HCT116 (cell line): ENCODE measurements around the gene ANGPTL8.

Experiments used
- EZH2phosphoT487 ChIP-seq: fragments of 200-600 bp; IDR thresholded peaks from 2 replicates; pipeline ENCODE4 v1.6.1; 2018; ENCODE audit warnings: antibody characterized with exemption, borderline replicate concordance
- POLR2A ChIP-seq: IDR thresholded peaks from 2 replicates; pipeline ENCODE4 v1.7.0; 2011; ENCODE audit warnings: borderline replicate concordance; ENCODE audit not compliant: insufficient read depth, insufficient read length; ENCODE audit errors: extremely low read depth
- POLR2AphosphoS5 ChIP-seq: IDR thresholded peaks from 2 replicates; pipeline ENCODE4 v1.6.1; 2011; ENCODE audit warnings: mild to moderate bottlenecking, low read depth, low read length, moderate library complexity

DNA sequence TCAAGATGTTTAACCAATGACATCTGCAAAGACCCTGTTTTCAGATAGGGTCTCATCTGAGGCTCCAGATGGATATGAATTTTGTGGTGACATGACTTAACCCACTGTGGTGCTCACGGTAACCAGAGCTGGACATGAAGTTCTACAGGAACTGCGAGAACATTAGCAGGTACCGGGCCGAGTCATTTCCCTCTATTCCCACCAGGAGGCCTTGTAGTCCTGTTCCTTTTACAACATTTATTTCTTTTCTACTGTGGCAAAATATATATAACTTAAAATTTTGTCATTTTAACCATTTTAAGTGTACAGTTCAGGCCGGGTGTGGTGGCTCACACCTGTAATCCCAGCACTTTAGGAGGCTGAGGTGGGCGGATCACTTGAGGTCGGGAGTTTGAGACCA, 48.9 kb downstream of the ANGPTL8 start:
- TF ChIP-seq POLR2AphosphoS5: no peak
- no peak for TF ChIP-seq POLR2A
- TF ChIP-seq EZH2phosphoT487: no peak
